HG03196 (cell line): Measurements from ENCODE around the gene IFT88.

Source experiments
- ATAC-seq: cut with Tn5 transposase; IDR thresholded peaks from one replicate; pipeline ENCODE4 v1.9.1; 2021; ENCODE audit not compliant: unreplicated experiment

IFT88 gene

GRCh38 chr13:20566898-20567874 is at the start of gene IFT88:
IFT88 (plus strand) TSS chr13:20567157; CDS start chr13:20574386, 7,229 bp downstream.
- ATAC-seq: peak; percentile 82

GRCh38 chr13:20518660-20519100 is 48.3 kb upstream of the IFT88 start:
- no peak for ATAC-seq

- no peak for ATAC-seq
These were observed 47.1 kb upstream of the IFT88 start for GRCh38 chr13:20519875-20520274.

- no peak for ATAC-seq
These were observed 45.4 kb upstream of the IFT88 start for GRCh38 chr13:20521364-20522115.

GRCh38 chr13:20525144-20525600 is 41.8 kb upstream of the IFT88 start:
- peak; percentile 18 for ATAC-seq

GRCh38 chr13:20525601-20526544 is 41.1 kb upstream of the IFT88 start, which contains the start of gene CRYL1:
CRYL1 (minus strand) TSS chr13:20525857; CDS start chr13:20525794, 63 bp downstream.
- peak; percentile 68 for ATAC-seq

- no peak for ATAC-seq
These were observed 40.3 kb upstream of the IFT88 start for GRCh38 chr13:20526664-20527063.

- no peak for ATAC-seq
These were observed 38.5 kb upstream of the IFT88 start for GRCh38 chr13:20528452-20528851.

- ATAC-seq: no peak
These were observed 32.8 kb upstream of the IFT88 start for GRCh38 chr13:20534038-20534608.

- ATAC-seq: no peak
These were observed 30.0 kb upstream of the IFT88 start for GRCh38 chr13:20536992-20537391.

GRCh38 chr13:20544201-20544923 is 22.6 kb upstream of the IFT88 start:
- no peak for ATAC-seq

- no peak for ATAC-seq
These were observed 20.4 kb upstream of the IFT88 start for GRCh38 chr13:20546556-20546955.

GRCh38 chr13:20547479-20547908 is 19.5 kb upstream of the IFT88 start:
- no peak for ATAC-seq

GRCh38 chr13:20550799-20551198 is 16.2 kb upstream of the IFT88 start:
- ATAC-seq: no peak

- no peak for ATAC-seq
These were observed 13.6 kb upstream of the IFT88 start for GRCh38 chr13:20553311-20553710.

- ATAC-seq: no peak
These were observed 8.0 kb upstream of the IFT88 start for GRCh38 chr13:20558982-20559381.

GRCh38 chr13:20559659-20560356 is 7.1 kb upstream of the IFT88 start:
- ATAC-seq: no peak

- no peak for ATAC-seq
These were observed 5.2 kb upstream of the IFT88 start for GRCh38 chr13:20561741-20562140.
